H9 (cell line): ENCODE results near the gene TYW5. TPM values are rescaled to one million over a fixed set of nuclear protein-coding genes. Genes with fewer than 3 reads are reported as not detected.

ENCODE experiments used
- DNase-seq: peaks from one replicate; pipeline ENCODE4 v3.0.0-alpha.2; 2017
- H2AFZ ChIP-seq: one replicate; pipeline ENCODE4 v1.6.1; 2013; ENCODE audit warnings: mild to moderate bottlenecking, low read length, control low read depth, moderate library complexity
- H2AK5ac ChIP-seq: 2 replicates; pipeline ENCODE4 v1.6.1; 2013; ENCODE audit warnings: low read length, control low read depth, mixed read lengths; ENCODE audit not compliant: insufficient read length
- H2BK120ac ChIP-seq: one replicate; pipeline ENCODE4 v1.6.1; 2013; ENCODE audit warnings: low read depth, mild to moderate bottlenecking, low read length, control low read depth, inconsistent platforms; ENCODE audit not compliant: poor library complexity, severe bottlenecking
- H2BK12ac ChIP-seq: 2 replicates; pipeline ENCODE4 v1.6.1; 2013; ENCODE audit warnings: low read length, control low read depth, mixed read lengths, low read depth; ENCODE audit not compliant: insufficient read length
- H2BK15ac ChIP-seq: 2 replicates; pipeline ENCODE4 v1.6.1; 2013; ENCODE audit warnings: low read depth, low read length, control low read depth
- H2BK20ac ChIP-seq: one replicate; pipeline ENCODE4 v1.6.1; 2013; ENCODE audit warnings: low read depth, mild to moderate bottlenecking, low read length, control low read depth, inconsistent platforms; ENCODE audit not compliant: poor library complexity, severe bottlenecking
- H2BK5ac ChIP-seq: 2 replicates; pipeline ENCODE4 v1.6.1; 2013; ENCODE audit warnings: low read length, control low read depth, mixed read lengths; ENCODE audit not compliant: insufficient read length
- H3K14ac ChIP-seq: 2 replicates; pipeline ENCODE4 v1.6.1; 2013; ENCODE audit warnings: low read length, control low read depth; ENCODE audit not compliant: insufficient read depth
- H3K18ac ChIP-seq: 2 replicates; pipeline ENCODE4 v1.6.1; 2013; ENCODE audit warnings: low read depth, mild to moderate bottlenecking, mixed read lengths, low read length, control low read depth; ENCODE audit not compliant: insufficient read length
- H3K23ac ChIP-seq: 2 replicates; pipeline ENCODE4 v1.6.1; 2013; ENCODE audit warnings: low read length, control low read depth, mixed read lengths, low read depth; ENCODE audit not compliant: insufficient read length
- H3K23me2 ChIP-seq: 2 replicates; pipeline ENCODE4 v1.6.1; 2013; ENCODE audit warnings: low read depth, mild to moderate bottlenecking, mixed read lengths, low read length, control low read depth; ENCODE audit not compliant: insufficient read length, poor library complexity, severe bottlenecking
- H3K27ac ChIP-seq: 2 replicates; pipeline ENCODE4 v1.5.1; 2013; ENCODE audit warnings: low read length, control low read depth, mixed read lengths, low read depth; ENCODE audit not compliant: insufficient read length
- H3K27me3 ChIP-seq: 2 replicates; pipeline ENCODE4 v1.6.1; 2013; ENCODE audit warnings: low read length, control low read depth, inconsistent platforms; ENCODE audit not compliant: insufficient read depth
- H3K4ac ChIP-seq: 2 replicates; pipeline ENCODE4 v1.6.1; 2013; ENCODE audit warnings: low read depth, mild to moderate bottlenecking, control low read depth, inconsistent platforms, low read length, moderate library complexity
- H3K4me1 ChIP-seq: 2 replicates; pipeline ENCODE4 v1.6.1; 2013; ENCODE audit warnings: low read length, control low read depth, inconsistent platforms; ENCODE audit not compliant: insufficient read depth
- H3K4me2 ChIP-seq: 2 replicates; pipeline ENCODE4 v1.6.1; 2013; ENCODE audit warnings: low read length, control low read depth, mixed read lengths; ENCODE audit not compliant: insufficient read length, insufficient read depth
- H3K56ac ChIP-seq: 2 replicates; pipeline ENCODE4 v1.6.1; 2013; ENCODE audit warnings: low read depth, mild to moderate bottlenecking, mixed read lengths, low read length, control low read depth; ENCODE audit not compliant: insufficient read length
- H3K79me1 ChIP-seq: 2 replicates; pipeline ENCODE4 v1.6.1; 2013; ENCODE audit warnings: low read depth, mild to moderate bottlenecking, moderate library complexity, low read length, control low read depth, inconsistent platforms; ENCODE audit not compliant: insufficient read depth, poor library complexity, severe bottlenecking
- H3K79me2 ChIP-seq: 2 replicates; pipeline ENCODE4 v1.6.1; 2013; ENCODE audit warnings: low read length, control low read depth, inconsistent platforms; ENCODE audit not compliant: insufficient read depth
- H3K9ac ChIP-seq: 2 replicates; pipeline ENCODE4 v1.6.1; 2013; ENCODE audit warnings: low read length, control low read depth, mixed read lengths; ENCODE audit not compliant: insufficient read length; ENCODE audit errors: extremely low read depth
- H3K9me3 ChIP-seq: one replicate; pipeline ENCODE4 v1.6.1; 2013; ENCODE audit warnings: low read depth, low read length, inconsistent platforms; ENCODE audit not compliant: control insufficient read depth
- H3T11ph ChIP-seq: one replicate; pipeline ENCODE4 v1.6.1; 2013; ENCODE audit warnings: mild to moderate bottlenecking, low read length, control low read depth, inconsistent platforms
- H4K20me1 ChIP-seq: one replicate; pipeline ENCODE4 v1.6.1; 2013; ENCODE audit not compliant: control insufficient read depth, insufficient read length, insufficient read depth
- H4K5ac ChIP-seq: 2 replicates; pipeline ENCODE4 v1.6.1; 2013; ENCODE audit warnings: low read depth, mild to moderate bottlenecking, mixed read lengths, low read length, control low read depth; ENCODE audit not compliant: insufficient read length
- H4K8ac ChIP-seq: replicated peaks from 2 replicates; pipeline ENCODE4 v1.6.1; 2013; ENCODE audit warnings: low read length, control low read depth, mixed read lengths, low read depth; ENCODE audit not compliant: insufficient read length
- H4K91ac ChIP-seq: 2 replicates; pipeline ENCODE4 v1.6.1; 2013; ENCODE audit warnings: low read depth, mild to moderate bottlenecking, moderate library complexity, mixed read lengths, low read length, control low read depth; ENCODE audit not compliant: insufficient read length
- H3K27ac Mint-ChIP-seq, 3 experiments: 2 replicates in 2 of 3; 3 replicates in 1 of 3; pipeline ENCODE4 v1.8.0; 2020 to 2021; ENCODE audit warnings: mixed read lengths in 3 of 3, mild to moderate bottlenecking in 1 of 3, moderate library complexity in 1 of 3
- H3K27me3 Mint-ChIP-seq: 2 replicates; pipeline ENCODE4 v1.8.0; 2021; ENCODE audit warnings: low read depth, mild to moderate bottlenecking, moderate library complexity, mixed read lengths
- H3K36me3 Mint-ChIP-seq, 3 experiments: 2 replicates in 2 of 3; 3 replicates in 1 of 3; pipeline ENCODE4 v1.8.0; 2020 to 2021; ENCODE audit warnings: low read depth in 3 of 3, mixed read lengths in 3 of 3; ENCODE audit not compliant: insufficient read depth in 1 of 3
- H3K4me1 Mint-ChIP-seq, 2 experiments: 2 replicates each; pipeline ENCODE4 v1.8.0; 2020; ENCODE audit warnings: mixed read lengths in 2 of 2
- H3K4me3 Mint-ChIP-seq, 2 experiments: 2 replicates in 1 of 2; 3 replicates in 1 of 2; pipeline ENCODE4 v1.8.0; 2020 to 2021; ENCODE audit warnings: mild to moderate bottlenecking in 2 of 2, mixed read lengths in 2 of 2, moderate library complexity in 1 of 2
- H3K9me3 Mint-ChIP-seq, 2 experiments: 2 replicates in 1 of 2; 3 replicates in 1 of 2; pipeline ENCODE4 v1.8.0; 2020; ENCODE audit warnings: mild to moderate bottlenecking in 2 of 2, mixed read lengths in 2 of 2, moderate library complexity in 1 of 2
- CTCF ChIP-seq: fragments of 200-600 bp; sonication (generic); conservative IDR thresholded peaks from 3 replicates; pipeline ENCODE4 v1.8.0; 2021; ENCODE audit warnings: antibody characterized with exemption, mild to moderate bottlenecking
- WGBS: extraction: QIAGEN DNeasy Blood & Tissue Kit; methylation state at CpG from one replicate; pipeline ENCODE4 v1.1.7; 2013; ENCODE audit warnings: missing lambda C conversion rate, low lambda C conversion rate, mixed read lengths; ENCODE audit not compliant: insufficient read length; ENCODE audit errors: extremely low coverage; 5-methylcytosine and 5-hydroxymethylcytosine counted together
- total RNA-seq: library from RNA; stranded (reverse); gene quantifications from 2 replicates; pipeline ENCODE4 v1.2.1, GENCODE V29; 2021

TYW5 gene
- total RNA-seq, 1 experiment from 2014 or later, result 17.7 TPM

- Histone ChIP-seq H4K5ac (no peak overlapping the region), H3K56ac (no peak overlapping the region), H2AFZ (no peak overlapping the region), H4K20me1 (no peaks in the 10 kb centered on the region), H3K4me1 (no peaks in the 10 kb centered on the region), H2BK12ac (no peak overlapping the region), H3K23ac (no peak overlapping the region), H2AK5ac (no peak overlapping the region), H3K27ac (no peak overlapping the region), H3K79me2 (no peaks in the 10 kb centered on the region), H3T11ph (no peak overlapping the region), H3K79me1 (no peaks in the 10 kb centered on the region), H3K9ac (no peak overlapping the region), H2BK15ac (no peak overlapping the region), H4K8ac (no peak overlapping the region), H3K23me2 (no peaks in the 10 kb centered on the region), H4K91ac (no peak overlapping the region), H2BK20ac (no peak overlapping the region), H2BK120ac (no peak overlapping the region), H3K27me3 (no peaks in the 10 kb centered on the region), H3K14ac (no peak overlapping the region), H3K9me3 (no peaks in the 10 kb centered on the region), H3K4ac (no peak overlapping the region), H2BK5ac (no peak overlapping the region), H3K4me2 (no peak overlapping the region), H3K18ac (no peak overlapping the region)
- Mint-ChIP-seq H3K4me3 (no peak overlapping the region), H3K27me3 (no peaks in the 10 kb centered on the region), H3K9me3 (no peaks in the 10 kb centered on the region), H3K4me1 (no peaks in the 10 kb centered on the region), H3K36me3 (peaks cover 10 to 36% (median 33%) of the 10 kb centered on the region in 3 experiments; a peak in 6 of 7 replicates), H3K27ac (no peak overlapping the region; a peak in 1 of 7 replicates)
- no peak for TF ChIP-seq CTCF
- no peak for DNase-seq
- WGBS, result no CpG with 5 or more reads among the region's 2 CpGs
These were observed 11.1 kb upstream of the TYW5 start for GRCh38 chr2:199966405-199966804.
